ENCODE measurements around the gene FAM180A.
"Not testable (repeated sequence)": the region's sequence is repeated elsewhere in the genome, so short reads cannot be mapped to it uniquely, and the experiment has no call there.

FAM180A gene

GRCh38 chr7:135771051-135771450, 22.4 kb upstream of the FAM180A start:
- no peak for DNase-seq

DNA sequence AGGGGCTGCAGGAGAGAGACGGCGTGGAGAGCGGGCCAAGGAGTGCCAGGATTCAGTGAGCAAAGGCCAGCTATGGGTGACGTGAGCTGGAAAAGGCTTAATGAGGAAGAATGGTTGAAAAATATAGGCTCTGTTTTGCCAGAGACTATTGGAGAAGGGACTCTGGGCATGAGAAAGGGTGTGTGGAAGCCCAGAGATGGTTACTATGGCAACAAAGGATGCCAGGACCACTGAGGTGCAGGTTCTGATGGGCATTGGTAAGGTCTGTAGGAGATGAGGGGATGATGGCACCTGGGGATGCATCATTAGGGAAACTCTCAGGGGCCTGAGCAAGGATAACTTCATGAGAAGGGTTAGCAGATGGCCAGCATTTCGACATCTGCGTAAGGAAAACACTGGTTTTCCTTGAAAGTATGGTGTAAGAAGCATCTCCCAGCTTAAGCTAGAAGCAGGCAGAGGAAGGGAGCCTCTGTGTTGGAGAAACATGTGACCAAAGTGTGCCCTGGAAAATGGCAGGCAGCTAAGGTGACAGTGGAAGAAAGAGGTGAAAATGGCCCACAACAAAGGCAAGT, 21.6 kb upstream of the FAM180A start:
- DNase-seq, result no peak

- no peak for DNase-seq
Observed at GRCh38 chr7:135769005-135769802, 20.6 kb upstream of the FAM180A start.

- DNase-seq, result no peak
Observed at GRCh38 chr7:135768467-135768866, 19.9 kb upstream of the FAM180A start.

GRCh38 chr7:135768064-135768463, 19.5 kb upstream of the FAM180A start:
- DNase-seq, result no peak

DNA sequence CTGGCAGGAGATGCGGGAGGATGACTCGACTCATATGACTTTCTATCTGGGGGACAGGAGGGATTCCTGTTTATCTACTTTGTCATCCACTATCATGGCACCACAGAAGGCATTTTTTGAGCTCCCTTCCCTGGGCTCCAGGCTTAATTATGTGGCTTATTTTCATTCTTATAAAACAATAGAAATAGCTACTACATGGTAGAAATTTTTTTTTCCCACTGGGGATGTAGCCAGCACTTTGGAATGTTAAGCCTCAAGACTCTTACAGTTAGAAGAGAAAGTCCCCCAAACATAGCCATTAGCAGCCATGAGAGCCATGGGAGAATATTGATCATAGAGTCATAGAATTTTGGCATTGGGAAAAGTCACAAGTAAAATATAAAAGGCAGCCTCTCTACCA, 14.6 kb upstream of the FAM180A start:
- DNase-seq, result no peak

DNA sequence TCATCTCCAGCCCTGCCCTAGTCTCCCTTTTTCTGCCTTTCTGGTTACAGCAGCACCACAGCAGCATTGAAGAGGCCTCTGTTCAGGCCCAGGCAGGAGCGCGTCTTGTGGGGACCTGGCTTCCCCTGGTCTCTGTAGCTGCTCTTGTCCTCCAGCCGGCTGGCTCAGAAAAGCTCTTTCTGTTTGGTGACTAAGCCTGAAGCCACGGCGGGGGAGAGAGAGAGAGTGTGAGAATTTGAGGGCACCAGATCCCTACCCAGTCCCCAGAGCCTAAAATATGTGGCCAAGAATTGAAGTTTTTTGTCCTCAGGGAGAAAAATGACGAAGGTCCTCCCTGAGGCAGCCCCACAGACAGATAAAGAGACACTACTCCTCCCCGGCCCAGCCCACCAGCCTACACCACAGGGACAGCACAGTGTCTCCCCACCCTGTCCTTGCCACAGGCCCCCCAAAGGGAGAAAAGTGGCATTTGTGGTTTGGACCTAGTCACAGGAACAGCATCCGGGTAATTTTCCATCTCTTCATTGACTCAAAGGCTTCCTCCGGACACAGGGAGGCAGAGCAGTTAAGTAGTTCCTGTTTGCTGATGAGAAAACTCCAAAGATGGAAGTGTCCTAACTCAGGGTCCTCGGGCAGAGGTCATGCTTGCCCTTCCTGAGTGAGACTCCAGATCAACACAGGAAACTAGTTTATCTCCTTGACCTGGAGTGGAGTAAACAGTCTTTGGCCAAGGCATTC, 13.3 kb upstream of the FAM180A start:
- DNase-seq, result no peak

DNA sequence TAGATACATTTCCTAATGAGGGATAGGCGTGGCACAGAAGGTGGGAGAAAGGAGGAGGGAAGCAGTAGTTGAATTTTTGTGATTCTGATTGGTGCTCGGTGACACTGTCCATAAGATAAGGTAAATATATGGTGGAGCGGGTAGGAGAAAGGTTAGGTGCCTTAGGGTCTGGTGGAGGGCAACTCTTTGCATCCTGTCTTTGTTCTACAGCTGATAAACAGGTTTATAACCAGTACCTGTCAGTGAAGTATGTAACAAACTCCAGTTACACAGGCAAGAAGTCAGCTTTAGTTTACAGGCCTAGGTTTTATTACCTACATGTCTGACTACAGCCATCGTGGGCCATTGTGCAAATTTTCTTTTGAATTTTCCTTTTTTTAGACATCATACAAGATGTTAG, 10.9 kb upstream of the FAM180A start:
- no peak for DNase-seq

- DNase-seq, result no peak
Observed at GRCh38 chr7:135758531-135758932, 9.9 kb upstream of the FAM180A start.

DNA sequence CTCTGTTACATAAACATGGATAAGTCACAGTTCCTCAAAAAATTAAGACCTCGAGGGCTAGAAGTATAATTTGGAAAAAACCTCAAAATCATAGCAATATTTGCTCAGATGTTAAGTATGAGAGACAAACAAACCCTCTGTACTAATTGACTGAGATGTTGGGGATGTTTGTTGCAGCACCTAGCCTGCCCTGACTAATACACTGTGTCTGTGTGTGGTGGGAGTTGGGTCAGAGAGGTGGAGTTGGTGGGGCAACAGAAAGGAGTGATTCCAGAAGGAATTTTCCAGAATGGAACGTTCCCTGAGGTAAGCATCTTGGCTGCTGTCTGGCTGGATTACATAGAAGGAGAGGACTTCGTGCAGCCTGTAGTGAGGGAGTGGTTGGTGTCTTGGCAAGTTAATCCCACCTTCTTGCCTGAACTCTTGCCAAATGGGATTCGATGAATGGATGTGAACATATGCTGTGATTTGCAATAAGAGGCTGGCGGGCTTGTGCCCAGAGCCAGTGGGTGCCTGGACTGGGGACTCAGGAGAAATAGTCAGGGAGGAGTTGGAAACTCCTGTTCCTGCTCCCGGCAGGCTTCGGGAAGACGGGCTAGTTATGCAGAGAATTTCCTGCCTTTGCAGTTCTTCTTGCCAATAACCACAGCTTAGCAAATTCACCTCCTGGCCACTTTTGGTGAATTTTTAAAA, 9.3 kb upstream of the FAM180A start:
- DNase-seq, result no peak

DNA sequence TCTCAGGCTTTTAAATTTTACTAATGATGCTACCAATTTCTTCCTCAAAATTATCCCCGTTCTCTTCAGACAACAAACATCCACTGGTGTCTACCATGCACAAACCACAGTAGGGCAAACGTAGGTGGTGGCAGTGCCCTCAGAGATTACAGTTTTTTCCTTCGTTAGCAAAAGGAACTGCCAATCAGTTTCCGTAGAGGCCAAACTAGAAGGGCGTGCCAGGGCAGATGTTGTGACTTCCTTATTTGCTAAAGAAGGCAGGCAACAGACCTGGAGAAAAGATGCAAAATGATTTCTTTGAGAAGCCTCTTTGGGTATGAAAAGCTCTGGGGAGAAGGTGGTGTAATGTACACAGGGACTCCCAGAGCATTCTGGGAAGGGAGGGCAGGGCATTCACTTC, 7.6 kb upstream of the FAM180A start:
- DNase-seq, result no peak

DNA sequence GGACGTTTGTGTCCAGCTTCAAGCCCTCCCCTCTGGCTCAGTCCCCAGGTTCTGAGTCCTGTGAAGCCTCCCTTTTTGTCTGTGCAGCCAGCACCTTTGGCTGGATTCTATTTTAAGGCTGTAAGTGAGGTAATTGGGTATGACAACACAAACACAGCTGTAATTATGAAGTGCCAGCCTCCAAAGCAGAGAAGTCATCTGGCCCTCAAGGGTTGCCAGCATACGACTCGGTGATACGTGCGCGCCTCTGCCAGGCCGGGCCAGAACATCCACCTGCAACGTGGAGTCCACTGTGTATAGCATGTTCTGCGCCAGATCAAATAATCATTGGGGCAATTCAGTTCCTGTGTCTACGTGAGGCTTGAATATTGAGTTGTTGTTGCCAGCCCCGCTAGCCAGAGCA, 6.7 kb upstream of the FAM180A start:
- DNase-seq, result no peak

- no peak for DNase-seq
Observed at GRCh38 chr7:135753616-135754413, 5.2 kb upstream of the FAM180A start.

- DNase-seq, result no peak
Observed at GRCh38 chr7:135747366-135747765, 1.2 kb downstream of the FAM180A start.

DNA sequence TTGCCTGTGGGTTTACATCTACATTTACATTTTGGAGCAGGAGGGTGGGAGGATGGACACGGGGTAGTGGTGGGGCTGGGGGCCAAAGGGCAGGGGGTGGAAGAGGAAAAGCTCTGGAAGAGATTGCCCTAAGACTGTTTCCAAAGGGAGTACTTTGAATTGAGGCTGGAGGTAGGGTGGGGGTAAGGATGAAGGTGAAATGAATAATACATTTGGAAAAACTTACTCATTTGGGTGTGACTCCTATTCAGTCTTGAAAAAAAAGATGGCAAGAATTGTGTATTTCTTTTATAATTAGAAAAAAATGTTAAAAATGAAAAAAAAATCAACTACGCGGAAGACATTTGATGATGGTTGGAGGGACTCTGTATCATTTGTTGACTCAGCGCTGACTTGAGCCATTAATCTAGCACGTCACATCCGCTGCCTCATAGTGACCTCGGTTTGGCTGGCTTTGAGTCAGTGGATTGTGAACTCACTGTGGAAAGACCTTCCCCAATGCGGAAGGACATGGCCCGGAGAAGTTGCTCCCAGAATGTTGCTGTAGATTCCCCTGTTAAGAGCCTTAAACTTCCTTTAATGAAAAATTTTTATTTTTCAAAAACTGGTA, 2.8 kb downstream of the FAM180A start:
- no peak for DNase-seq

- no peak for DNase-seq
Observed at GRCh38 chr7:135744938-135745702, 3.5 kb downstream of the FAM180A start.

DNA sequence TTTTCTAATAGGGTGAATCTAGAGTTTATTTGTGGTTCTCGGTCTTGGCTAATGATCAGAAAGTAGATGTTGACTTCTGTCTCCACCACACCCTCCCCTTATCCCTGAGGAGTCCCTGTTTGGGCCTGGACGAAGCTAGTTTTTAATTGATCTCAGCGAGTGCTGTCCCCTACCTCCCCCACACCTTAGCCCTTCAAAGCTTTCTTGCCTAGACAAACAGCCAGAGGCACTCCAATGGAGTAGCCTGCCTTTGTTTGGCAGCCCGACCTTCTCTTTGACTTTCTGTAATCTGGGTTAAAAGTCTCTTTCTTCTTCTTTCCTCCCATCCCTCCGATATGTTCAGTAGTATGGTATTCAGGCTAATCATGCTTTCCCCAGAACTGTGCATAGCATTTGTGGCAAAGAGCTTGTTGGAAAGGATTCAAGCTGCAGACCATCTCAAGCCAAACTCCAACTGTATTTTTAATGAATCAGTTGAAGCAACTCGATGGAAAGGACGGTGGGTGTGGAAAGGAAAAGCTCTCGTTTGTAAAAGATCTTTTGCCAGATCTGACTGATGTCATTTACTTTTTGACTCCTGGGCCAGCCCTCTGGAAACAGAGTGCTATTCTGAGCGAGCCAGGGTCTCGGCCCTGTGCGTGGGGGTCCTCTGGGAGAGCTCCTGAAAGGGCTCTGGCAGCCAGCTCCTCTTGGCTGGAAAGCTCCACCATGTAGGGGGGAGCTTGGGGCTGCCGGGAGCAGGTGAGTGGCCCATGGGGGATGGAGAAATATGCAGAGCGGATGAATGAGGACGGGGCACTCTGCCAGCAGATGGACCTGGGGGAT, 4.5 kb downstream of the FAM180A start:
- no peak for DNase-seq

GRCh38 chr7:135742371-135742770, 6.2 kb downstream of the FAM180A start:
- no peak for DNase-seq

GRCh38 chr7:135741905-135742304, 6.7 kb downstream of the FAM180A start:
- DNase-seq, result no peak

DNA sequence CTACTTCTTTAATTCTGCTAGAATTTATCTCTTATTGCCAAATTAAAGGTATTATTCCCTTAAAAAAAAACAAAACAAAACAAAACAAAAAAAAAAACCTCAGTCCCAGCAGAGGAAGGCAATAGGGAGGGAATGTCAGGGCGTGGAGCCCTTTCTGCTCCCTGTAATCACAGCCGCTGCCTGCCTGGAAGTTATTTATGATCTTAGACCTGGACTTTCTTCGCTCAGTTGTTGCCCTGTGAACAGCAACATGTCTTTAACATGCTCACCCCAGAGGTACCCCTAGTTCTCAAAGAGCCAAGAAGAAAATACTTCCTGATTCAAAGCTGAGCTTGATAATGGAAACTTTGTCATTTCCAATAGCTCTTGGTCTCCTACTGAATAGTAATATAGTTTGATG, 7.7 kb downstream of the FAM180A start:
- no peak for DNase-seq

DNA sequence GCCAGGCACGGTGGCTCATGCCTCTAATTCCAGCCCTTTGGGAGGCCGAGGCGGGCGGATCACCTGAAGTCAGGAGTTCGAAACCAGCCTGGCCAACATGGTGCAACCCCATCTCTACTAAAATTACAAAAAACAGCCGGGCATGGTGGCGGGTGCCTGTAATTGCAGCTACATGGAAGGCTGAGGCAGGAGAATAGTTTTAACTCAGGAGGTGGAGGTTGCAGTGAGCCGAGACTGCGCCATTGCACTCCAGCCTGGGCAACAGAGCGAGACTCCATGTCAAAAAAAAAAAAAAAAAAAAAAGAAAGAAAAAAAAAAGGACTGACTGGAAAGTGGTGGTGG, 11.3 kb downstream of the FAM180A start:
- not testable (repeated sequence) for DNase-seq
